Stimulated activated CD4-positive, alpha-beta T cell treated with anti-CD3 and anti-CD28 coated beads, Interleukin-4, amount 100 ng/mL, for 4 hours (primary cell): Measurements from ENCODE around the gene STAP1.
"Not testable (repeated sequence)": the region's sequence is repeated elsewhere in the genome, so short reads cannot be mapped to it uniquely, and the experiment has no call there.

Experiments used
- DNase-seq, 2 experiments: peaks; one replicate each; pipeline ENCODE4 v3.0.0-alpha.2; 2020

Gene STAP1

GRCh38 chr4:67634741-67635140 lies 76.2 kb downstream of the STAP1 start:
- DNase-seq: no peak

- no peak for DNase-seq
Observed at GRCh38 chr4:67635331-67635730, 76.8 kb downstream of the STAP1 start.

GRCh38 chr4:67636978-67637377 lies 78.5 kb downstream of the STAP1 start:
- not testable (repeated sequence) for DNase-seq

- DNase-seq: no peak
Observed at GRCh38 chr4:67638136-67638535, 79.6 kb downstream of the STAP1 start.

- DNase-seq: no peak
Observed at GRCh38 chr4:67651536-67651935, 93.0 kb downstream of the STAP1 start.
